WI38 (cell line): ENCODE measurements around the gene SEMA5A.

Experiments
- H3K4me3 ChIP-seq: 2 replicates; pipeline ENCODE4 v1.5.1; 2011; ENCODE audit warnings: low read depth, mild to moderate bottlenecking, control low read depth, low read length
- CTCF ChIP-seq: IDR thresholded peaks from 2 replicates; pipeline ENCODE4 v1.5.1; 2012; ENCODE audit warnings: low read depth, mild to moderate bottlenecking, control low read depth, low read length

Gene SEMA5A

GRCh38 chr5:9059920-9060691 is 485.8 kb downstream of the SEMA5A start:
- no peak overlapping the region for H3K4me3 ChIP-seq
- TF ChIP-seq CTCF, result no peak

GRCh38 chr5:9058666-9059065 is 487.2 kb downstream of the SEMA5A start:
- no peak overlapping the region for H3K4me3 ChIP-seq
- TF ChIP-seq CTCF, result no peak

- H3K4me3 ChIP-seq, result no peak overlapping the region
- no peak for TF ChIP-seq CTCF
Measured at GRCh38 chr5:9058161-9058560, 487.7 kb downstream of the SEMA5A start.

GRCh38 chr5:9057406-9058000 is 488.4 kb downstream of the SEMA5A start:
- no peak for TF ChIP-seq CTCF

GRCh38 chr5:9056046-9056445 is 489.8 kb downstream of the SEMA5A start:
- TF ChIP-seq CTCF, result no peak
- no peak overlapping the region for H3K4me3 ChIP-seq

More at GRCh38 chr5:9057406-9058000, 488.4 kb downstream of the SEMA5A start:
- H3K4me3 ChIP-seq, result no peak overlapping the region

GRCh38 chr5:9054821-9055589 is 490.9 kb downstream of the SEMA5A start:
- H3K4me3 ChIP-seq, result no peak overlapping the region
- no peak for TF ChIP-seq CTCF

- TF ChIP-seq CTCF, result no peak
- no peak overlapping the region for H3K4me3 ChIP-seq
Measured at GRCh38 chr5:9054322-9054721, 491.6 kb downstream of the SEMA5A start.
